ENCODE data around the gene TRIM8. TPM values are rescaled to one million over a fixed set of nuclear protein-coding genes. Genes with fewer than 3 reads are reported as not detected.

TRIM8 gene
- total RNA-seq, 4 donors from 2014 or later: 27.6 to 75.9 (median 48.8) TPM

DNA sequence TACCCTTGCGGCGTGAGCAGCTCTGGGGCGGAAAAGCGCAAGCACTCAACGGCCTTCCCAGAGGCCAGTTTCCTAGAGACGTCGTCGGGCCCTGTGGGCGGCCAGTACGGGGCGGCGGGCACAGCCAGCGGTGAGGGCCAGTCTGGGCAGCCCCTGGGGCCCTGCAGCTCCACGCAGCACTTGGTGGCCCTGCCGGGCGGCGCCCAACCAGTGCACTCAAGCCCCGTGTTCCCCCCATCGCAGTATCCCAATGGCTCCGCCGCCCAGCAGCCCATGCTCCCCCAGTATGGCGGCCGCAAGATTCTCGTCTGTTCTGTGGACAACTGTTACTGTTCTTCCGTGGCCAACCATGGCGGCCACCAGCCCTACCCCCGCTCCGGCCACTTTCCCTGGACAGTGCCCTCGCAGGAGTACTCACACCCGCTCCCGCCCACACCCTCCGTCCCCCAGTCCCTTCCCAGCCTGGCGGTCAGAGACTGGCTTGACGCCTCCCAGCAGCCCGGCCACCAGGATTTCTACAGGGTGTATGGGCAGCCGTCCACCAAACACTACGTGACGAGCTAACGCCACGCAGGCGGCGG is 12.6 kb downstream of the TRIM8 start:
- intact Hi-C loops (cut with DNase I): no loop called here
- Histone ChIP-seq H3K36me3 (peaks cover 14 to 70% (median 29%) of the 10 kb centered on the region in 3 donors), H3K27ac (peak overlapping the region in 3 of 4 donors; percentile 8 to 70 (median 69)), H3K4me3 (no peak overlapping the region), H3K27me3 (no peaks in the 10 kb centered on the region), H3K9me3 (no peaks in the 10 kb centered on the region), H3K4me1 (peaks cover 29 to 87% (median 41%) of the 10 kb centered on the region in 3 donors)
- WGBS, 2 donors: 82 to 88% methylated on average over 10 to 15 of the region's 42 CpGs
- no peak for DNase-seq
- no peak for TF ChIP-seq POLR2A (IDR thresholded peaks at IDR 0.05)
- TF ChIP-seq, protein P1, sequence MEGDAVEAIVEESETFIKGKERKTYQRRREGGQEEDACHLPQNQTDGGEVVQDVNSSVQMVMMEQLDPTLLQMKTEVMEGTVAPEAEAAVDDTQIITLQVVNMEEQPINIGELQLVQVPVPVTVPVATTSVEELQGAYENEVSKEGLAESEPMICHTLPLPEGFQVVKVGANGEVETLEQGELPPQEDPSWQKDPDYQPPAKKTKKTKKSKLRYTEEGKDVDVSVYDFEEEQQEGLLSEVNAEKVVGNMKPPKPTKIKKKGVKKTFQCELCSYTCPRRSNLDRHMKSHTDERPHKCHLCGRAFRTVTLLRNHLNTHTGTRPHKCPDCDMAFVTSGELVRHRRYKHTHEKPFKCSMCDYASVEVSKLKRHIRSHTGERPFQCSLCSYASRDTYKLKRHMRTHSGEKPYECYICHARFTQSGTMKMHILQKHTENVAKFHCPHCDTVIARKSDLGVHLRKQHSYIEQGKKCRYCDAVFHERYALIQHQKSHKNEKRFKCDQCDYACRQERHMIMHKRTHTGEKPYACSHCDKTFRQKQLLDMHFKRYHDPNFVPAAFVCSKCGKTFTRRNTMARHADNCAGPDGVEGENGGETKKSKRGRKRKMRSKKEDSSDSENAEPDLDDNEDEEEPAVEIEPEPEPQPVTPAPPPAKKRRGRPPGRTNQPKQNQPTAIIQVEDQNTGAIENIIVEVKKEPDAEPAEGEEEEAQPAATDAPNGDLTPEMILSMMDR (IDR thresholded peaks at IDR 0.05): no peak

GRCh38 chr10:102657451-102657850 is 13.2 kb downstream of the TRIM8 start:
- no peak for TF ChIP-seq POLR2A (IDR thresholded peaks at IDR 0.05)
- TF ChIP-seq, protein P1 (IDR thresholded peaks at IDR 0.05): no peak
- Histone ChIP-seq H3K4me1 (peaks cover 29 to 86% (median 35%) of the 10 kb centered on the region in 3 donors), H3K9me3 (no peaks in the 10 kb centered on the region), H3K27me3 (no peaks in the 10 kb centered on the region), H3K4me3 (no peak overlapping the region), H3K27ac (peak overlapping the region in 3 of 4 donors; percentile 8 to 70 (median 69)), H3K36me3 (peaks cover 14 to 64% (median 29%) of the 10 kb centered on the region in 3 donors)
- 46 to 55% methylated on average over 11 of the region's 11 CpGs for WGBS, 2 donors
- no peak for DNase-seq
- intact Hi-C loops (cut with DNase I): no loop called here

- Histone ChIP-seq H3K27me3 (no peaks in the 10 kb centered on the region), H3K27ac (peak overlapping the region; percentile 42 to 70 (median 68)), H3K9me3 (no peaks in the 10 kb centered on the region), H3K4me1 (peaks cover 29 to 79% (median 30%) of the 10 kb centered on the region in 3 donors), H3K4me3 (no peak overlapping the region), H3K36me3 (peaks cover 14 to 57% (median 29%) of the 10 kb centered on the region in 3 donors)
- no peak for DNase-seq
- WGBS, 2 donors: 27 to 41% methylated on average over 8 to 11 of the region's 13 CpGs
- no peak for TF ChIP-seq POLR2A (IDR thresholded peaks at IDR 0.05)
- TF ChIP-seq, protein P1 (IDR thresholded peaks at IDR 0.05): no peak
- intact Hi-C loops (cut with DNase I): no loop called here
Observed at GRCh38 chr10:102657984-102658724, 13.9 kb downstream of the TRIM8 start.

- DNase-seq: no peak
Observed at GRCh38 chr10:102658802-102659201, 14.5 kb downstream of the TRIM8 start.

More at GRCh38 chr10:102658802-102659201, 14.5 kb downstream of the TRIM8 start:
- no peaks in the 10 kb centered on the region for H3K27me3 ChIP-seq
- peaks cover 14 to 51% (median 29%) of the 10 kb centered on the region in 3 donors for H3K36me3 ChIP-seq
- intact Hi-C loops (cut with DNase I): no loop called here
- no peaks in the 10 kb centered on the region for H3K9me3 ChIP-seq
- H3K27ac ChIP-seq: peak overlapping the region; percentile 42 to 70 (median 68)
- TF ChIP-seq POLR2A (IDR thresholded peaks at IDR 0.05): no peak
- TF ChIP-seq, protein P1 (IDR thresholded peaks at IDR 0.05): no peak
- peaks cover 29 to 72% (median 30%) of the 10 kb centered on the region in 3 donors for H3K4me1 ChIP-seq
- no peak overlapping the region for H3K4me3 ChIP-seq
- 39 to 62% methylated on average over 3 to 5 of the region's 5 CpGs for WGBS, 2 donors
